GM19238 (cell line): Measurements from ENCODE around the gene ERBB4.
"Not testable (repeated sequence)": the region's sequence is repeated elsewhere in the genome, so short reads cannot be mapped to it uniquely, and the experiment has no call there.

Experiments
- DNase-seq: peaks from one replicate; pipeline ENCODE4 v3.0.0; 2011; ENCODE audit warnings: low spot score; ENCODE audit not compliant: insufficient read length

The ERBB4 gene

GRCh38 chr2:212015588-212015987, 523.0 kb downstream of the ERBB4 start:
- no peak for DNase-seq

- no peak for DNase-seq
Measured at GRCh38 chr2:212013626-212014025, 525.0 kb downstream of the ERBB4 start.

GRCh38 chr2:212010305-212010704, 528.3 kb downstream of the ERBB4 start:
- DNase-seq, result not testable (repeated sequence)

- DNase-seq, result no peak
Measured at GRCh38 chr2:212007972-212008371, 530.6 kb downstream of the ERBB4 start.

GRCh38 chr2:212005085-212005671, 533.4 kb downstream of the ERBB4 start:
- no peak for DNase-seq

- DNase-seq, result no peak
Measured at GRCh38 chr2:212001325-212001724, 537.3 kb downstream of the ERBB4 start.

- no peak for DNase-seq
Measured at GRCh38 chr2:211996857-211997256, 541.7 kb downstream of the ERBB4 start.

GRCh38 chr2:211994806-211995205, 543.8 kb downstream of the ERBB4 start:
- no peak for DNase-seq

- DNase-seq, result no peak
Measured at GRCh38 chr2:211990335-211990734, 548.3 kb downstream of the ERBB4 start.

GRCh38 chr2:211986313-211986712, 552.3 kb downstream of the ERBB4 start:
- DNase-seq, result no peak

GRCh38 chr2:211985393-211985792, 553.2 kb downstream of the ERBB4 start:
- DNase-seq, result no peak

- no peak for DNase-seq
Measured at GRCh38 chr2:211982162-211982561, 556.4 kb downstream of the ERBB4 start.

- no peak for DNase-seq
Measured at GRCh38 chr2:211981451-211981850, 557.2 kb downstream of the ERBB4 start.

GRCh38 chr2:211976076-211976475, 562.5 kb downstream of the ERBB4 start:
- DNase-seq, result no peak

- DNase-seq, result no peak
Measured at GRCh38 chr2:211967234-211967633, 571.4 kb downstream of the ERBB4 start.

- DNase-seq, result no peak
Measured at GRCh38 chr2:211963969-211964368, 574.6 kb downstream of the ERBB4 start.

- no peak for DNase-seq
Measured at GRCh38 chr2:211957799-211958198, 580.8 kb downstream of the ERBB4 start.

GRCh38 chr2:211955648-211956047, 583.0 kb downstream of the ERBB4 start:
- DNase-seq, result no peak

- DNase-seq, result no peak
Measured at GRCh38 chr2:211948932-211949331, 589.7 kb downstream of the ERBB4 start.

GRCh38 chr2:211946960-211947359, 591.6 kb downstream of the ERBB4 start:
- no peak for DNase-seq

- DNase-seq, result no peak
Measured at GRCh38 chr2:211944572-211944971, 594.0 kb downstream of the ERBB4 start.

- DNase-seq, result no peak
Measured at GRCh38 chr2:211942153-211942552, 596.4 kb downstream of the ERBB4 start.

- no peak for DNase-seq
Measured at GRCh38 chr2:211941216-211941747, 597.3 kb downstream of the ERBB4 start.

- DNase-seq, result no peak
Measured at GRCh38 chr2:211939177-211939576, 599.4 kb downstream of the ERBB4 start.
